ENCODE measurements around the gene ADRM1.
A peak's percentile ranks its signal among the peaks of the same experiment; 100 is the strongest.

Gene ADRM1

DNA sequence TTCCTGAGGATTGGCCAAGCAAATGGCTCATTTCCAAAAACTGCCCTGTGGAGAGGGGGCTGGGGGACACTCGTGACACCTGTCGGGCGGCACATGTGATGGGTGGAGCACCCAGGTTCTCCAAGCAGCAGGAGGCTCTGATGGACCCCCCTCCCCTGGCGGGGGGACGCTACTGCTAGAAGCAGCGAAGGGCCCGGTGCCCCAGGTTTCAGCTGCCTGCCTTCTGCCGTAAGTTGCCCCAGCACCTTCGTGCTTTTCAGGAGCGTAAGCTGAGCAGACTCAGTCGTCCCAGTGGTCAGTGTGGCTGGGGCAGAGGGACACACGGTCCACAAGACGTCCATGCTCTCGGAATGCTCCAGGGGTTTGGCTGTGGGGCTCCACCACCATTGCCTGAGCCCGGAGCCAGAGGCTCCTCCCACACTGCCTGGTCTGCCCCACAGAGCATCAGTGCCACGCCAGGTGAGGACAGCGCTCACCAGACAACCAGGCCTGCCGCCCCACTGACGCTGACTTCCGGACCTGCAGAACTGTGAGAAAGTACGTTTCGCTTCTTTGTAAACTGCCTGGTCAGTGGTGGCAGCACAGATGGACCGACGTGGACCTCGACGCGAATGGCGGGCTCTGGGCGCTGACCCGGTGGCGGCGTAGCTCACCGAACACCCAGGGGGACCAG lies 4.1 kb upstream of the ADRM1 start:
- DNase-seq (ENCODE audit: low read depth in 3 of 3) = no peak

DNA sequence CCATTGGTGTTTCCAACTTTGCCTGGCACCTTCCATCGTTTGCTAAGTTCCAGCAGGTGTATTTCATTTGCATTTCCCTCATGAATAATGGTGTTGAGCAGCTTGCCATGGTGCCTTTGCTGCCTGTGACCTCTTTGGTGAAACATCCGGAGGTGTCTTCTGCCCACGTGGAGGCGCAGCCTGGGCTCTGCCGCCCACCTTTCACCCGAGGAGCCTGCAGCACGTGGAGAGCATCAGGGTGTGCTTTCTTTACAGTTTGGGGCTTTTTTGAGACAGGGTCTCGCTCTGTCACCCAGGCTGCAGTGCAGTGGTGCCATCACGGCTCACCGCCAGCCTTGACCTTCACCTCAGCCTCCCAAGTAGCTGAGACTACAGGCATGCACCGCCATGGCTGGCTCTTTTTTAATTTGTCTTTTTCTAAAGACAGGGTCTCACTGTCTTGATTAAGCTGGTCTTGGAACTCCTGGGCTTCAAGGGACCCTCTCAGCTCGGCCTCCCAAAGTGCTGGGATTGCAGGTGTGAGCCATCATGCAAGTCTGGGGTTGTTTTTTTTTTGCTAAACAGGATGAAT lies 3.0 kb upstream of the ADRM1 start:
- no peak for DNase-seq (ENCODE audit: low read depth in 3 of 3)

DNA sequence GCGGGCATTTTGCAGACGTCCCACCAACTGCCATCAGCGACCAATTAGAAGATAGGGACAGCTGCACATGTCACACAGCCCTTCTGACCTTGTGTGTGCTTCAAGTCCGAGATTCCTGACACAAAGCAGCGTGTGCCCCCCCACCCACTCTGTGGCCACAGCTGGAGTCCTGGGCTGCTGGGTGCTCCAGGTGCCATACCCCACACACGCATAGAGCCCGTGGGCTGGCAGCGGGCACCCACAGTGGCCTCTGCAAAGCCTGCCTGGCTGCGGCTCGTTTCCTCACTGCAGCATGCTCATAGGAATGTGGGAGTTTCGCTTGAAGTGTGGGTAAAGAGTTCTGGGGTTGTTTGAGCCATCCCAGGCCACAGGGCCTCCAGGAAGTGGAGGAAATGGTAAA lies 2.5 kb upstream of the ADRM1 start:
- no peak for DNase-seq (ENCODE audit: low read depth in 3 of 3)

DNA sequence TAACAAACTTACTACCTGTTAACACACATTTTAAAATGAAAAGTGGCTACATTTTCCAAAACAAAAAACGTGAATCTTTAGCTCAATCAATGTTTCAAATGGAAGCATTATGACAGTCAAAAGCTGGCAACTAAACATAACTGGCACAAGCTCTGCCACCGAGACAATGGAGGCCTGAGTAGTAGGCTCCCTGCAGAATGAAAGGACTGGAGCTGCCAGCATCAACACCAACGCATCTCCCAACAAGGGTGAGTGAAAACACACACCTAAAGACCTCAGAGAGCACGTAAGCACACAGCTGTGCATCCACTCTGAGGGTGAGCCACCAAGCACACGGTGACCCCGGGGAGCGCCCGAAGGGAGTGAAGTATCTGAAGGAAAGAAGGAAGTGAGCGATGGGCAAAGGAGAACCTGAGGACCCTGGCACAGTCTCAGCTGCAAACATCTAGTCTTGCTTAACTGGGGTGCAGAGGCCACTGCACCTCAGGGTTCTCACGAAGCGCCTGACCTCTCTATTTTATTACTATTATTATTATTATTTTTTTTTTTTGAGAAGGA lies 1.6 kb upstream of the ADRM1 start:
- no peak for DNase-seq (ENCODE audit: low read depth in 3 of 3)

DNA sequence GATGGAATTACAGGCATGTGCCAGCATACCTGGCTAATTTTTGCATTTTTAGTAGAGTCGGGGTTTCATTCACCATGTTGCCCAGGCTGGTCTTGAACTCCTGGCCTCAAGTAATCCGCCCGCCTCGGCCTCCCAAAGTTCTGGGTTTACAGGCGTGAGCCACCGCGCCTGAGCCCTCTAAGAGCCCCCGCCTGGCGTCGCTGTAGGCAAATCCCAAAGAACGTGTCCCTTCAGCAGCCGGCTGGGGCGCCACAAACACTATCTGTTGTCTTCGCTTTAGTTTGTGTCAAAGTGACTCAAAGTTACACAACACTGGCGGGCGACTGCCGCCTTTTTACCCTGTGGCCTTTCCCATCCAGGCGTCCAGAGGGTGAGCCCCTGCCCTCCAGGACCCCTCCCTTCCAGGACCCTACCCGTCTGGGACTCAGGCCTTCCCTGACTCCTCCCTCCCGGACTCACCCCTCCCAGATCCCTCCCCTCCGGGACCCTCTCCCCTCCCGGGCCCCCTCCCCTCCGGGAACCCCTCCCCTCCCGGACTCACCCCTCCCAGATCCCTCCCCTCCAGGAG lies 940 bp upstream of the ADRM1 start:
- peak; percentile 81 to 88 (median 82) for DNase-seq (ENCODE audit: low read depth in 3 of 3)

DNA sequence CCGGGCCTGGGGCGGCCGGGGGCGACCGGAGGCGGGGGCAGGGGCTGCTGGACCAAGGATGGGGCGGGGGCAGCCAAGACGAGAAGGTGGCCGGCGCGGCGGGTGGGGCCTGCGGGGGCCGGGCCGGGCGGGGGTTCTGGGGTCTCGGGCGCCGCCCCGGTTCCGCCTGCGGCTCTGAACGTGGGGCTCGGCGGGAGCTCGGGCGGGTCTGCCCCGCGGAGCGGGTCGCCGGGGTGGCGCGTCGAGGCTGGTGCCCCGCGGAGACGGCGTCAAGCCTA lies 204 bp downstream of the ADRM1 start:
- DNase-seq (ENCODE audit: low read depth in 3 of 3) = no peak

DNA sequence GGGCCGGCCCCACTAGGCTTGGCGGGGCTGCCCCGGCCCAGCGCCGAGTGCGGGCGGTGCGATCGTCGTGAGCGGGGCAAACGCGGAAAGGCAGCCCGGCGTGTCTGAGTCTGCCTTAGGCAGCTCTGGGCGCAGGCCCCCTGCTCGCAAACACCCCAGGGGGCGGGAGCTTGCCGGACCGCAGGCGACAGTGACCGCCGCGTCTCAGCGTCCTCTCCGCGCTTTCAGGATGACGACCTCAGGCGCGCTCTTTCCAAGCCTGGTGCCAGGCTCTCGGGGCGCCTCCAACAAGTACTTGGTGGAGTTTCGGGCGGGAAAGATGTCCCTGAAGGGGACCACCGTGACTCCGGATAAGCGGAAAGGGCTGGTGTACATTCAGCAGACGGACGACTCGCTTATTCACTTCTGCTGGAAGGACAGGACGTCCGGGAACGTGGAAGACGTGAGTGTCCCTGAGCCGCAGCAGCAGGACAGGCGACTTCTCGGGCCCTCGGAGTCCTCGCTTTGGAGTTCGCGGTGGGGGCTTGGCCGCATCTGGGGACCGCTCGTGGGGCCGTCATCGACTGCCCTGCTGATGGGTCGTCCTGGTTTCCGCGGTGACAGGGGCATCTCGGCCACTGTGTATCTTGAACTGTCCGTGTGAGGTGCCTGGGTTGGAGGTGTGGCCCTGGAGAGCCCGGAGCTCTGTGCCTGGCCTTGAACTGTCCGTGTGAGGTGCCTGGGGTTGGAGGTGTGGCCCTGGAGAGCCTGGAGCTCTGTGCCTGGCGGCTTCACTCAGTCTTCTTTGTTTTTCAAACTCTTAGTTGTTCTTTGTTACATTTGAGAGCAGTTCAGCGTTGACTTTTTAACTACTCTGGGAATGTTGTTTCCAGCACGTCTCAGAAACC lies 786 bp downstream of the ADRM1 start:
- no peak for DNase-seq (ENCODE audit: low read depth in 3 of 3)

DNA sequence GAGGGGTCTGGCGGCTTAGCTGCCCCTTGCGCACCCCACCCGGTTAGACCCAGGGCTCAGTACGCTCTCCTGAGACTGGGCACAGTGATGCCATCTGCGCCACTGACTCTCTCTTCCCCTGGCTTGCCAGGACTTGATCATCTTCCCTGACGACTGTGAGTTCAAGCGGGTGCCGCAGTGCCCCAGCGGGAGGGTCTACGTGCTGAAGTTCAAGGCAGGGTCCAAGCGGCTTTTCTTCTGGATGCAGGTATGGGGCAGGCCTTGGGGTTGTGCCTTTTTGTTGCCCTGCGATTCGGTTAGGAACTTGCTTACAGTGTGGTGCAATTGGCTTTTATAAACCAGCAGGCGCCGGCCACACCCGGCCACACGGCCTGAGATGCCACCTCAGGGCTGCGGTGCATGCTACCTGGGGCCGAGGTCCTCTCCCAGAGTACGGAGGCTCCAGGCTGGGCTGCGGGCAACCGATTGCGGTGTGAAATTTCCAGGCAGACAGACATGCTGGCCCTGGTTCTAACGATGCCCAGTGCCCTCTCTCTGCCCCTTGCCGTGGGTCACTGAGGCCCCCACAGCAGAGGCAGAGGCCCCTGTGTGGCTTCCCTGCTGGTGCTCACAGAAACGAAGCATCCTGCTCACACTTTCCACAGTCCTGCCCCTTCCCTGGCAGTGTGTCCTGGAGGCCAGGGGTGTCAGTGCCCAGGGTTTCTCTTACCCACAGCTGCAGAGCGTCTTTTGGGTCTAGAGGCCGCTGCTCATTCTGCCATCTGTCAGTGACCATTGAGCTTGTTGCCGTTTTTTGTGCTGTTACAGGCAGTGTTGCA lies 1.7 kb downstream of the ADRM1 start:
- DNase-seq (ENCODE audit: low read depth in 3 of 3) = no peak

DNA sequence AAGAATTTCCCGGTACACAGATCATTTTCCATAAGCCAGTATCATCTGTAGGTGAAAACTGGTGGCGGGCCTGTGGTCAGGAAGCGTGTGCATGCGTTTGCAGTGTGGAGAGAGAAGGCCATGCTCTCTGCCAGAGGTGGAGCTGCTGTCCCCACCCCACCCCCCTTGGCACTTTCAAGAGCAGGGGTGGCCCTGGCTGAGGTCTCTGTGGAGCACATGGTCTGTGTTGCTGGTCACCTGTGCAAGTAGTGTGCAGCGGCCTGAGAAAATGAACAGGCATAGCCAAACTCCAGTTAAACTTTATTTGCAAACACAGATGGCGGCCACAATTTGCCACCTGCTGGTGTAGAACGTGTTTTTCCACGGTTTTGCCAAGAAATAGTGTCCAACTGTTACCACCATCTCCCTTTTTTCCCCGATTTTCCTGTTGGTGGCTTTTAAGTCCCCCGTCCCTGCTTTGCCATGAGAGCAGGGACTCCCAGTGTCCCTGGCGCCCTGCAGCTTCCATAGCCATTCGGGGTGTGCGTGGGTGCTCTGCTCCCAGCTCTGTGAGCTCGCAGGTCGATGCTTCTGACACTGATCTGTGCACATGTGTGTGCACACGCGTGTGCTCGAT lies 2.5 kb downstream of the ADRM1 start:
- DNase-seq (ENCODE audit: low read depth in 3 of 3) = no peak

DNA sequence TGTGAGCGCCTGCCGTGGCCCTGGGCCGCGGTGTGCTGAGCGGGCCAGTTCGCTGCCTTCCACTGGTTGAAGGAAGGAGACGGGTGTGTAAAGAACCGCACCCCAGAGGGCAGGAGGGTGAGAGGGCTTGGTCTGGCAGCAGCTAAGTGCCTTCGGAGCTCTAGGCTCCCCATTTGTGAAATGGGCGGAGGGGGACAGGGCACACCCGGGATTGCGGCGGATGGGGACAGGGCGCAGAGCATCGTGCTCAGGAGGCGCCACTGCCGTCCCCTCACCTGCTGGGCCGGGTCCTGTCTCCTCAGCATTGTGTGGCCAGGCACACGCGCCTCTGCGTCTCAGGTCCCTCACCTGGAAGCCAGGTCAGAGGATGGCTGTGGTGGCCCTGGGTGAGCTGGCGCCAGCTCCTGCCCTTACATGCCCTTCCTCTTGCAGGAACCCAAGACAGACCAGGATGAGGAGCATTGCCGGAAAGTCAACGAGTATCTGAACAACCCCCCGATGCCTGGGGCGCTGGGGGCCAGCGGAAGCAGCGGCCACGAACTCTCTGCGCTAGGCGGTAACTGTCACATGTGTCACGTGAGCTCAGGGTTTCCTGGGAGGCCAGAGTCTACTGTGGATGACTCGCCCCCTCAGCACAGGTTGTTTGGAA lies 3.1 kb downstream of the ADRM1 start:
- DNase-seq (ENCODE audit: low read depth in 3 of 3) = no peak

DNA sequence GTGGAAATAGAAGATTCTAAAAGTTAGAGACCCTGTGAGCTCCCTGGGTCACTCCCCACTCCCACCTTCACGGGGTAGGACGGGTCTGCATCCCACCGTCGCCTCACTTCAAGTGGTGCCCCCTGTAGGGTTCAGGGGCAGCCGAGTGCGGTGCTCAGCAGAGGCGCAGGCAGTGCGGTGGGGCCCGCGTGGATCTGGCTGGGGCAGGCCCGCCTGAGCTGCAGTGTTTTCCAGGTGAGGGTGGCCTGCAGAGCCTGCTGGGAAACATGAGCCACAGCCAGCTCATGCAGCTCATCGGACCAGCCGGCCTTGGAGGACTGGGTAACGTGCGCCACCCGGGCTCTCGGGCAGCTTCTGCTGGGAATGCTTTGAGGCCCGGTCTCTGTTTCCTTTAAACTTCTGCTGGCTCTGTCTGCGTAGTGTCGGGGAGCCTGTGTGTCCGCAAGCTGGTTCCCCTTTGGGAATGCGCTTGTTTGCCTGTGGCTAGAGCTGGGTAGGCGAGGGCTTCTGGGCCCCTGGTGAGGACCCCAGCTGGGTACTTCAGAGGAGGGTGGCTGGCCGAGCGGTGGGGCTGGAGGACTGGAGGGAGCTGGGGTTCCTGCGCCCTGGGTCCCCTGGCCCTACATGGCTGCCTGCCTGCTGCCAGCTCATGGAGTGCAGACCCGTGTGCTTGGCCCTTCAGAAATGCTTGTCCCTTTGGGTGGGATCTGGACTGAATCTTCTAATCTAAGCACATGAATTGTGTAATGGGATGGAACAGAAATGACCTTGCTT lies 3.8 kb downstream of the ADRM1 start:
- no peak for DNase-seq (ENCODE audit: low read depth in 3 of 3)

DNA sequence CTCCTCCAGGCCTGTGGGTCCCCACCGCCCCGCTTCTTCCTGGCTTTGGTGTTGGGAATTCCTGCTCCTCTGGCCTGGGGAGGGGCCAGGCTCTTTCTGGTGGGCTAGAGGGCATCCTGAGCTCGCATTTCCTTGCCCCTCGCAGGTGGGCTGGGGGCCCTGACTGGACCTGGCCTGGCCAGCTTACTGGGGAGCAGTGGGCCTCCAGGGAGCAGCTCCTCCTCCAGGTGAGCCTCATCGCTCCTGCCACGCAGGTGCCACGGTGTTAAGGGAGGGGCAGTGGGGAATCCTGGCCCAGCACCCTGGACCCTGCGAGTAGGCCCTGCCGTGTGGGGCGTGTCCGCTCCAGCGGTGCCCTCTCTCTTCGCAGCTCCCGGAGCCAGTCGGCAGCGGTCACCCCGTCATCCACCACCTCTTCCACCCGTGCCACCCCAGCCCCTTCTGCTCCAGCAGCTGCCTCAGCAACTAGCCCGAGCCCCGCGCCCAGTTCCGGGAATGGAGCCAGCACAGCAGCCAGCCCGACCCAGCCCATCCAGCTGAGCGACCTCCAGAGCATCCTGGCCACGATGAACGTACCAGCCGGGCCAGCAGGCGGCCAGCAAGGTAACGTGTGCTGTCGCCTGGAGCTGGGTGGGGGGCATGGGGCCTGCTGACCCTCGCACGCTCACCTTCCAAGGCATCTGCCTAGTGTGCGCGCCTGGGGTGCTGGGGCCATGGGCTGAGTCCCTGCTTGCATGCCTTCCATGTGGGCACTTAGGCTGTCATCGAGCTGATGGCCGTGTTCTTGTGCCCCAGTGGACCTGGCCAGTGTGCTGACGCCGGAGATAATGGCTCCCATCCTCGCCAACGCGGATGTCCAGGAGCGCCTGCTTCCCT lies 4.7 kb downstream of the ADRM1 start:
- no peak for DNase-seq (ENCODE audit: low read depth in 3 of 3)

DNA sequence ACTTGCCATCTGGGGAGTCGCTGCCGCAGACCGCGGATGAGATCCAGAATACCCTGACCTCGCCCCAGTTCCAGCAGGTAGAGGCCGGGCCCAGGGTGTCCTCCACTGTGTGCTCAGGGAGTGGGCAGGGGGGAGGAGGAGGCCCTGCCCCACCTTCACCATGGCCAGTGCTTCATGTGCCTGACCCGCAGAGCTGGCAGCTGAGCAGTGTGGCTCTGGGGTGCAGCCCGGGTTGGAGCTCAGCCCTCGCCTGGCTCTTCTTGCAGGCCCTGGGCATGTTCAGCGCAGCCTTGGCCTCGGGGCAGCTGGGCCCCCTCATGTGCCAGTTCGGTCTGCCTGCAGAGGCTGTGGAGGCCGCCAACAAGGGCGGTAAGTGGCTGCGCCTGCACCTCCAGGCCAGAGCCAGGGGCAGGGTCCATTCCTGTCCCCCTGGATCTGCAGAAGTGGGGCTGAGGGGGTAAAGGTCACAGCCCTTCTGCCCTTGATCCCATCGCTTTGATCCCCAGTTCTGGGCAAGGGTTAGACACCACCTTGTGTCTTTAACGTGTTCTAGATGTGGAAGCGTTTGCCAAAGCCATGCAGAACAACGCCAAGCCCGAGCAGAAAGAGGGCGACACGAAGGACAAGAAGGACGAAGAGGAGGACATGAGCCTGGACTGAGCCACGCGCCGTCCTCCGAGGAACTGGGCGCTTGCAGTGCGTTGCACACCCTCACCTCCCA lies 5.5 kb downstream of the ADRM1 start:
- no peak for DNase-seq (ENCODE audit: low read depth in 3 of 3)

DNA sequence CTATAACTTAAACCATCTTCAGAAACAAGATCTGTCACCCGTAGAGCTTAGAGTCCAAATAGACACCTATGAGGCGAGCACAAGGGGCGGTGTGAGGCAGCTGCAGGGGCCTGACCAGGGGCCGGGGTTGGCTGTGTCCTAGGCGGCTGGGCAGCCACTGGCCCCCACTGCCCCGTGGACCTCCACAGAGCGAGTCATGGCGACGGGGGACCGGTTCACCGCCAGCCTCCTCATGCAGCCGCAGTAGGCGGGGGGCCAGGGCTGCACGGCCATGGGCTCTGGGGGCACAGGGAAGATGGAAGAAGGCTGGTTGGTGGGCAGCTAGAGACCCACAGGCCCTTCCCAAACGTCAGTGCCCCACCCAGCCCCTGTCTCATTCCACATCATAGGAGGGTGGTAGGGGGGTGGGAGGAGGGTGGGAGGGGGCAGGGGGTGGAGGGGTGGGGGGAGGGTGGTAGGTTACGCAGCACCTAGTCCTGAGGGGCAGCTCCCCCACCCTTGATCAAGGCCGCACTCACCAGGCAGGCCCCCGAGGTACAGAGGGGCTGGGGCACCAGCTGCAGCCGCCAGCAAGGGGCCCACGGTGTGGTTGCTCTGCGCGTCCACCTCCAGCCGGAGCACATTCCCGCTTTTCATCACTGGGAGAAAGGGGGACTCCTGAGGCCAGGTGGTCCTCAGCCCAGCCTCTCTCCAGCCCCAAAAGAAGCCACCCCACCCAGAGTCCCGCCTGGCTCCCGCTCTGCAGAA lies 6.6 kb downstream of the ADRM1 start:
- DNase-seq (ENCODE audit: low read depth in 3 of 3) = no peak

DNA sequence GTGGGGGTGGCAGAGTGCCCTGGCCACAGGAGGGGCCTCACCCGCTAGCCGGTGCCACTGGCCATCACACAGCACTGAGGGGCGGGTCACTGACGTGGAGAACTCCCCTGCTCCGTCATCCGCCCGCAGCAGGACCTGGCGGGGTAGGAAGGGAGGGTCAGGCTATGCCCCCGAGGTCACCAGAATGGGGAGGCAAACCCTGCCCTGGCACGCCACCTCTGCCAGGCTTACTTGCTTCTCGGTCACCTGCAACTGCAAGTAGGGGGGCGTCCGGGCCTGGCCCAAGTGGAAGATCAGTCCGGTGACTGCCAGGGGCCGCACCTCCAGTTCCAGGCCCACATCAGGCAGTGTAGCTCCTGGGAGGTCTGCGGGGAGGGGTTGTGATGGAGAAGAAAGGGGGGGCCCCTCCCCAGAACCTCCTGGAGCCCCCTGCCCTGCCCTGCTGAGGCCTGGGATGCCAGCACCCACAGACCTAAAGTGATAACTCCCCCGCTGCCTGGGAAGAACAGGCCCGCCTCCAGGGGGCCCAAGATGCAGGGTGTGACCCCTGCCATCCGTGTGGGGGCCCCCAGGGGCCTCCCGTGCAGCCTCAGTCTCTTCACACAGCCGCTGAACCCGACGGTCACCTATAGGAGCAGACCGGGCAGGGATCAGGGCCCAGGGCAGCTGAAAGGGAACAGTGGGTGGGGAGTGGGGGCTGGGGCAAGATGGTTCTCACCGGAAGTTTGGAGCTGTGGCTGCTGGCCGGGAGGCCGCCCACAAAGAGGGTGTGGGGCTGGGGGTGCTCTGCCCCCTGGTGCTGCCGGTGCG lies 7.4 kb downstream of the ADRM1 start:
- no peak for DNase-seq (ENCODE audit: low read depth in 3 of 3)

DNA sequence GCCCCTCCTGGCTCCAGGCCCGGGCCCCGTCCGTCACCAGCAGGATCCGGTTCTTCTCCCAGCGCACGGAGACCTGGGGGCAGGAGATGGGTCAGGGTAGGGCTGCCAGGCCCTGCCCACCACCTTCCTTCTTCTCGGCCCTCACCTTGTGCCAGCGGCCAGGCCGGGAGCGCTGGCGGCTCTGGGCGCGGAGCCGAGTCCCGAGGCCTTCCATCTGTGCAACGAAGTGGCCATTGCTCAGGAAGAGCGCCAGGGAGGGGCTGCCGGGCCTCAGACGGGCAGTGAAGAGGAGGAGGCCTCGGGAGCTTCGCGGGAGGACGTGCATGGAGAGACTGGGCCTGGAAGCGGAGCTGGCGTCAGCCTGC lies 7.9 kb downstream of the ADRM1 start:
- no peak for DNase-seq (ENCODE audit: low read depth in 3 of 3)

DNA sequence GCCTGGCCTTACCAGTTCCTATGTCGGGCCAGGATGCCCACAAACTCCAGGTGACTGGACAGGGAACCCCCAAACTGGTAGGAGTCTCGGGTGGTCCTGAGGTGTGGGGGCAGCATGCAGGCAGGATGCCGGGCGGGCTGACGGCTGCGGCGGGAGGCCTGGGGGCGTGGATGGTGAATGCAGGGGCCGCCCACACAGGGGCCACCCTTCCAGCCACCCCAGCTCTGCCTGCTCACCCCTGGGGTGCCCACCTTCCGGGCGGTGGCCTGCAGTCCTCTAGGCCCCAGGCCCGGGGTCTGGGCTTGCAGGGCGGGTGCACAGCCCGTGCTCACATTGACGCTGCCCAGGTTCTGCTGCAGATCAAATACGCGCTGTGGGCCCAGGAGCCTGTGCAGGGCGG lies 8.4 kb downstream of the ADRM1 start:
- no peak for DNase-seq (ENCODE audit: low read depth in 3 of 3)
